HG03571 (cell line): ENCODE measurements around the gene SORL1.

Source experiments
- ATAC-seq: cut with Tn5 transposase; IDR thresholded peaks from one replicate; pipeline ENCODE4 v1.9.1; 2021; ENCODE audit not compliant: unreplicated experiment

SORL1 gene

DNA sequence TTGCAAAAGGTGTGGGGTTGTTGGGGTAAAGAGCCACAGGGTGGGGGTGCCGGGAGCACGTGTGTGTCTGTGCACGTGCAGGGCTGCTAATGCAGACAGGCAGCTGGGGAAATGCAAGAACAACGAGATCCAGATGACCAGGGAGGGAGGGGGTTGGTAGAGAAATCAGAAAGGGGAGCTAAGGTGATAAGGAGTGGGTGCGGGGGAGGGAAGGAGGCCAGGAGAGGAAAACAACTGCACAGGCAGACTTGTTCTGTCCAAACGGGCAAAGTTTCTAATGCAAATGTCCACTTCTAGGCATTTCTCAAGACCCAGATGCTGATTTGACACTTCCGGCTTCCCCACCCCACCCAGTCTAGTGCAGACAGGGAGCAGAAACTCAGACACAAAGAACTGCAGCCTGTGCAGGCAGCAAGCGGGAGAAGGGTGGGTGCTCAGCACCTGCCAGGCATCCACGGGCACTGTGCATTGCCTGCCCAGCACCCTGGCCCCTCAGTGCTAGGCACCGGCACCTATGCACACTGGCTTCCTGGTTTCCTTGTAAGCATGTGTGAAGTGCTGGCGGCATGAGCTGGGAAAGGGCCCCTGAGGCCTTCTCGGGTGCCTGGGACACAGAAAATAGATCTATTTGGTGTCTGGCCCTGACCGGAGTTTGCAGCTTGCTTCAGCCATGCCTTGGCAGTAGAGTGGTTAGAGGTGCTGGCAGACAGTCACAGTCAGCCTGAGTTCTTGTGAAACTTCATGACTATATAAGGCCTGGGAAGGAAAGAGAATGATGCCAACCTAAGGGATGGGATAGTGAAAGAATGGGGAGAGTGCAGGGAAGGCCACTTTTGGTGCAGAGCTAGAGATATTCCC is 220.7 kb downstream of the SORL1 start:
- no peak for ATAC-seq

DNA sequence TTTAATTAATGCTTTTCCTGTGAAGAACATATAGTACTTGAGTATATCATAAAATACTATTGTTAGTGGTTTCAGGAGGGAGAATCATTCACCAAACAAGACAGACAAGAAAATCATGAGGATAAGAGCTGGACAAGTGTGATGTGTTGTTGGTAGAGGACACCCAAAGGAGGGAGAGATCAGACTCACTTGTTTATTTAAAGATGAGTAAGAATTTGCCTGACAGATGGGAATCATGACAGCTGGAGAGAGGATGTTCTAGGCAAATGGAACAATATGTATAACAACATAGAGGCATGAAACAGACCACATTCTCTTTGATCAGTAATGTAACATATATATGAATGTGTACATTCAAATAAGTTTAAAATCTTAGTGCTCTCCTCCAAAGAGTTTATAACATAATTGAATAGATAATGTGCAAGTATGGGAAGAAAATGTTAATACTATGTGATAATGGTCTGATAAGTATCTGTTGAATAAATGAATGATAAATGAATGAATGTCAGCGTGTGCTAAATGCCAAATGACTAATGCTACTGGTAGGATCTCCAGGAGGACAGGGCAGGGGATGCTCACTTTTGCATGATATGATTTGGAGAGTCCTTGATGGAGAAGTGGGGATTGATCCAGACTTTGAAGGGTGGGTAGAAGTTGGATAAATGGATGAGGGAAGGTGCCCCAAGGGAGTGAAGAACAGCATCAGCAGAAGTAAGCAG is 229.6 kb downstream of the SORL1 start:
- ATAC-seq, result no peak
